ENCODE data around the gene NCBP3.
A peak's percentile ranks its signal among the peaks of the same experiment; 100 is the strongest.

Gene NCBP3

DNA sequence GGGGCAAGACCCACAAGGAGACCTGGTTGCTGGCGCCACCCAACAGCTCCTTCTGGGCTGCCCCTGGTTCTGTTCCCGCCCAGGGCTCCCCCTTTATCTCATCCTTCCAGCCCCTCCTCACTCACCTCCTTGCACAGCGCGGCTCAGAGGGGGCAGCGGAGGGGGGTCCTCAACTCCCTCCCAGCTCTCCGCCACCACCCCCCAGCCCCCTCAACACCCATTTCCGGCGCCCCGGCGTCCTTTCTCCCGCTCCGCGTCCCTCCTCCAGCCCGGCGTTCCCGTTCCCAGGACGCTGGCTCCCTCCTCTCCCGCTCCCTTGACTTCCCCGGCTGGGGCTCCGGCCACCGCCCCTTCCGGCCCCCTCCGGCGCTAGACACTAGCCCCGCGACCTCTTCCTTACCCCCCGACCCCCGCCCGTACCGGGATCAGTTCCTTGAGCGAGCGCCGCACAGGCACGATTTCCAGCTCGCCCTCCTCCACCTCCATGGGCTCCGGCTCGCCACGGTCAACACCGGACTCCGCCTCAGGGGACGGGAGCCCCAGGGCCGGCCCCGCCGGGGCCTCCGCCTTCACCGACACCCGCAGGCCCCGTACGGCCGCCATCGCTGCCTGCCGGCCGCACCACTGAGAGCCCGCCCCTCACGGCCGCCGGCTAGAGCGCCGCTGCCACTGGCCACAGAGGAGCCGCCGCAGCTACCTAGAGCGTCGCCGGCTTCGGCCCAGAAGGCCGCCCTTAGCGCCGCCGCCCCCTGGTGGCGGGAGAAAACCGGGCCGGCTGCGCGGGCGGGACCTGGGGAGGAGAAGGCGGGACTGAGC, at the start of gene NCBP3:
Gene NCBP3 (minus strand): TSS at position 626 of the 816 bp plus-strand sequence. CDS start 23 bp downstream, at position 603.
- peak within 1 kb of the TSS; percentile 60 for H3K27ac ChIP-seq
- TF ChIP-seq CTCF (IDR thresholded peaks at IDR 0.05) (peak; percentile 99), ZFX (IDR thresholded peaks at IDR 0.05; ENCODE audit: borderline replicate concordance) (no peak)

GRCh38 chr17:3895354-3895753, 49.3 kb upstream of the NCBP3 start:
- peak overlapping the region; percentile 65 for H3K27ac ChIP-seq
- TF ChIP-seq ZFX (IDR thresholded peaks at IDR 0.05; ENCODE audit: borderline replicate concordance) (no peak), CTCF (IDR thresholded peaks at IDR 0.05) (no peak)

DNA sequence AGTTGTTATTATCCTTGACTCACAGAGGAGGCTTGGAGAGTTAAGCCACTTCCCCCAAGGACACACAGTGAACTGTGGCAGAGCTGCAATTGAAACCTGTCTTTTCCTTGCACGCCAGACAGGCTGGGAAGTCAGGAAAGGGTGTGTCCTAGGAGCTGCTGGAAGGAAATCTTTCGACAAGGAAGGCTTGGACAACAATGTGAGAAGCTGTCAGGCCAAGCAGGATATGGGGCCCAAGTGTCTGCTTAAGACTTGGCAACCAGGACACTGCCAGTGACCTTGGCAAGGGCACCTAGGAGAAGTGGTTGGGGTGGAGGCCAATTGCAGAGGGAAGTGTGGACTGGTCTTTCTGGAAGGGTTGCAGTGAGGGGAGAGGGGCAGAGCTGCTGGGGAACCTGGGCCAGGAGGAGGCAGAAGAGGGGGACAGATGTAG, 48.9 kb upstream of the NCBP3 start:
- TF ChIP-seq ZFX (IDR thresholded peaks at IDR 0.05; ENCODE audit: borderline replicate concordance), result no peak
- TF ChIP-seq CTCF (IDR thresholded peaks at IDR 0.05), result no peak
- H3K27ac ChIP-seq, result peak overlapping the region; percentile 65

- H3K27ac ChIP-seq, result peak overlapping the region; percentile 65; the same call in 1 of the 2 replicates
- TF ChIP-seq CTCF (IDR thresholded peaks at IDR 0.05) (no peak), ZFX (IDR thresholded peaks at IDR 0.05; ENCODE audit: borderline replicate concordance) (no peak)
Observed at GRCh38 chr17:3894188-3894587, 48.1 kb upstream of the NCBP3 start.

GRCh38 chr17:3893720-3894116, 47.7 kb upstream of the NCBP3 start:
- TF ChIP-seq CTCF (IDR thresholded peaks at IDR 0.05) (no peak), ZFX (IDR thresholded peaks at IDR 0.05; ENCODE audit: borderline replicate concordance) (no peak)
- peak overlapping the region; percentile 65 for H3K27ac ChIP-seq

DNA sequence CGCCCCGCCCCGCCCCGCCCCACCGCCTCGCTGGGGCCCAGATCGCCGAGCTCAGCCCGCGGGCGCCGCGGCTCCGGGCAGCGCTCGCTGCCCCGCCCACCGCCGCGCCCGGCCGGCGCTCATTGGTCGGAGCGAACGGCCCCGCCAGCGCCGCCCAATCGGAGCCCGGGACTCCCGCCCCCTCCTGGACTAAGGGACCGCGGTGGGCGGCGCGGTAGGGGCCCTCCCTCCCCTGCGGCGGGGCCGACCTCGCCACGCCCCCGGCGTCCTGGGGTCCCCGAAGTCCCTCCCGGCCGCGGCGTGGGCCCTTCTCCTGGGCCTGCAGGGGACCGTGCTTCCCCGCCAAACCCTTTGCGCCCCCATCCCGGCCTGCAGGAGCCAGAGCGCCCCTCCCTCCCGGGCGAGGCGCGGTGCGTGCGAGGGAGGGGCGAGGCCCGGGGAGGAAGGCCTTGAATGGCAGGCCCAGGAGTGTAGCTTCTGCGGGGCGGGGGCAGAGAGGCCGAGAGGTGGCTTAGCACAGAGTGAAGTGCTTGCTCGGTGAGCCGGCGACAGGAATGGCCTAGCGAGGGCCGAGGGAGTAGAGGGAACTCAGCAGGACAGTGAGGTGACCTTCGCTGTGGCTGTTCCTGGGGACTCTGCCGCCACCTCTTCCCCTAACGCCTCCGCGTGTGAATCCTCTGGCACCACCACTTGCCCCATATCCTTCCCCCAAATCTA, 47.1 kb upstream of the NCBP3 start, which contains the start of gene CAMKK1:
Gene CAMKK1 (minus strand): TSS at position 51 of the 717 bp plus-strand sequence. CDS start 7,366 bp downstream, outside the sequence.
- peak within 1 kb of the TSS; percentile 65 for H3K27ac ChIP-seq
- no peak for TF ChIP-seq ZFX (IDR thresholded peaks at IDR 0.05; ENCODE audit: borderline replicate concordance)
- TF ChIP-seq CTCF (IDR thresholded peaks at IDR 0.05), result no peak

Measured in 22Rv1 (cell line).